ENCODE data around the gene LSM7. TPM values are rescaled to one million over a fixed set of nuclear protein-coding genes. Genes with fewer than 3 reads are reported as not detected.

LSM7 gene
- total and polyA plus RNA-seq, 2 experiments from 2014 or later, result 299 to 409 TPM

- no peaks in the 10 kb centered on the region for H3K79me2 ChIP-seq (replicated peaks; ENCODE audit: insufficient read depth)
- no peak overlapping the region for H3K4me3 Mint-ChIP-seq
These were observed 40.0 kb downstream of the LSM7 start for GRCh38 chr19:2288338-2288817.

More at GRCh38 chr19:2288338-2288817, 40.0 kb downstream of the LSM7 start:
- no peaks in the 10 kb centered on the region for H3K9me2 ChIP-seq (ENCODE audit: insufficient read depth)
- no peak for ATAC-seq
- no peak overlapping the region for H3K4me3 ChIP-seq
- no peak for TF ChIP-seq EZH2 (IDR thresholded peaks at IDR 0.05; ENCODE audit: low read depth, unreplicated experiment)
- no peak for TF ChIP-seq ZNF462 (CRISPR knock-in tag; IDR thresholded peaks at IDR 0.05)
- H2AFZ ChIP-seq, result no peak overlapping the region
- H3K9me3 Mint-ChIP-seq, result peaks cover 4% of the 10 kb centered on the region; the same call in 1 of the 3 replicates
- H4K20me1 ChIP-seq (replicated peaks; ENCODE audit: insufficient read depth), result 0 out of 2 replicates have a peak, but pooled peaks cover 2% of the 10 kb centered on the region
- no peak overlapping the region for H3K27ac ChIP-seq (ENCODE audit: low read depth)
- no peak overlapping the region for H3K4me2 ChIP-seq
- H3K27ac Mint-ChIP-seq, result no peak overlapping the region
- H3K4me1 Mint-ChIP-seq, result peaks cover 11% of the 10 kb centered on the region; the same call in 2 of the 3 replicates
- DNase-seq (ENCODE audit: low spot score), result no peak
- H3F3A ChIP-seq (replicated peaks; ENCODE audit: low read depth), result peaks cover 12% of the 10 kb centered on the region; the same call in 1 of the 2 replicates
- H3K4me1 ChIP-seq (ENCODE audit: insufficient read depth), result no peaks in the 10 kb centered on the region
- H3K36me3 Mint-ChIP-seq (ENCODE audit: low read depth), result no peaks in the 10 kb centered on the region; the same call in 2 of the 3 replicates
- H3K27me3 ChIP-seq (ENCODE audit: insufficient read depth), result peaks cover 63% of the 10 kb centered on the region
- peaks cover 57% of the 10 kb centered on the region for H3K27me3 Mint-ChIP-seq (ENCODE audit: insufficient read depth, low read depth, poor library complexity)
- H3K36me3 ChIP-seq (ENCODE audit: insufficient read depth), result no peaks in the 10 kb centered on the region

Data from GM23338 (cell line).